HEK293T (cell line): ENCODE data around the gene GPR137C.

Experiments
- BHLHE40 ChIP-seq: fragments of 450-650 bp; IDR thresholded peaks from 2 replicates; pipeline ENCODE4 v1.6.1; 2016; ENCODE audit warnings: mild to moderate bottlenecking, moderate library complexity, borderline replicate concordance
- FOXM1 ChIP-seq: fragments of 450-650 bp; IDR thresholded peaks from 2 replicates; pipeline ENCODE4 v1.6.1; 2017; ENCODE audit warnings: mild to moderate bottlenecking, borderline replicate concordance
- SP1 ChIP-seq: fragments of 450-650 bp; IDR thresholded peaks from 2 replicates; pipeline ENCODE4 v1.6.1; 2017

GRCh38 chr14:52602131-52602530 lies 49.5 kb downstream of the GPR137C start:
- TF ChIP-seq SP1 (no peak), BHLHE40 (no peak), FOXM1 (no peak)
